ENCODE measurements around the gene PPP1R12C. TPM values are rescaled to one million over a fixed set of nuclear protein-coding genes. Genes with fewer than 3 reads are reported as not detected.
"Not testable (repeated sequence)": the region's sequence is repeated elsewhere in the genome, so short reads cannot be mapped to it uniquely, and the experiment has no call there.

PPP1R12C gene
- total RNA-seq, 2 donors from 2014 or later, result 81.2 to 135 TPM

DNA sequence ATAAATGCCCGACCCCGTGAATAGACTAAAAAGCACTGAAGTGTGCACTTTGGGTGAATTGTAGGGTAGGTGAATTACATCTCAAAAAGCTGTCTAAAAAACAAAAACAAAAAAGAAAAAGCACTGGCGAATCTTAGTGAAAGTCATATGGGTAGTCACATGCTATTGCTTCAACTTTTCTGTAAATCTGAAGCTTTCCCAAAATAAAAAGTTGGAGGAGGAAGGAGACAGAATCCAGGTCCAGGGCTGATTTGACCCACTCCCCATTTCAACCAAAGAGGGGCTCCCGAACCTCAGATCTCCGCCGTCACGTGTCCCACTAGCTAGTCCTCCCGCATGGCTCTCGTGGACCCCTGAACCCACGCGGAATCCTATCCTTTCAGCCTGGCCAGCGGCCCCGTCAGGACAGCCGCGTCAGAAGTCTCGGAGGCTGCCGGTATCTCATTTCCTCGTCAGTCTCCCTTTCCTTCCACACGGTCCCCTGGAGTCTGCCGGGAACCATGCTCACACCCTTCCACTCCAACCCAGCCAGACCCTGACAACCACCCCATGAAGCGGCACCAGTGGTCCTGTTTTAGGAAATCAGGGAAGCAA lies 6.1 kb downstream of the PPP1R12C start:
- no peak overlapping the region for H3K27ac ChIP-seq
- intact Hi-C loops (cut with DNase I), result no loop called here
- ATAC-seq (no peak), DNase-seq (no peak)
- H3K4me3 ChIP-seq, result no peak overlapping the region
- H3K9me3 ChIP-seq, result no peaks in the 10 kb centered on the region
- WGBS, 2 donors, result 80 to 83% methylated on average over 20 to 21 of the region's 21 CpGs
- TF ChIP-seq, protein P1, sequence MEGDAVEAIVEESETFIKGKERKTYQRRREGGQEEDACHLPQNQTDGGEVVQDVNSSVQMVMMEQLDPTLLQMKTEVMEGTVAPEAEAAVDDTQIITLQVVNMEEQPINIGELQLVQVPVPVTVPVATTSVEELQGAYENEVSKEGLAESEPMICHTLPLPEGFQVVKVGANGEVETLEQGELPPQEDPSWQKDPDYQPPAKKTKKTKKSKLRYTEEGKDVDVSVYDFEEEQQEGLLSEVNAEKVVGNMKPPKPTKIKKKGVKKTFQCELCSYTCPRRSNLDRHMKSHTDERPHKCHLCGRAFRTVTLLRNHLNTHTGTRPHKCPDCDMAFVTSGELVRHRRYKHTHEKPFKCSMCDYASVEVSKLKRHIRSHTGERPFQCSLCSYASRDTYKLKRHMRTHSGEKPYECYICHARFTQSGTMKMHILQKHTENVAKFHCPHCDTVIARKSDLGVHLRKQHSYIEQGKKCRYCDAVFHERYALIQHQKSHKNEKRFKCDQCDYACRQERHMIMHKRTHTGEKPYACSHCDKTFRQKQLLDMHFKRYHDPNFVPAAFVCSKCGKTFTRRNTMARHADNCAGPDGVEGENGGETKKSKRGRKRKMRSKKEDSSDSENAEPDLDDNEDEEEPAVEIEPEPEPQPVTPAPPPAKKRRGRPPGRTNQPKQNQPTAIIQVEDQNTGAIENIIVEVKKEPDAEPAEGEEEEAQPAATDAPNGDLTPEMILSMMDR (IDR thresholded peaks at IDR 0.05), result no peak
- no peak for TF ChIP-seq POLR2A (IDR thresholded peaks at IDR 0.05)
- H3K27me3 ChIP-seq, result no peaks in the 10 kb centered on the region
- H3K36me3 ChIP-seq (replicated peaks in 1 of 2; ENCODE audit: insufficient read depth in 1 of 2, low read depth in 2 of 2), result no peaks in the 10 kb centered on the region
- peaks cover 36% of the 10 kb centered on the region for H3K4me1 ChIP-seq

DNA sequence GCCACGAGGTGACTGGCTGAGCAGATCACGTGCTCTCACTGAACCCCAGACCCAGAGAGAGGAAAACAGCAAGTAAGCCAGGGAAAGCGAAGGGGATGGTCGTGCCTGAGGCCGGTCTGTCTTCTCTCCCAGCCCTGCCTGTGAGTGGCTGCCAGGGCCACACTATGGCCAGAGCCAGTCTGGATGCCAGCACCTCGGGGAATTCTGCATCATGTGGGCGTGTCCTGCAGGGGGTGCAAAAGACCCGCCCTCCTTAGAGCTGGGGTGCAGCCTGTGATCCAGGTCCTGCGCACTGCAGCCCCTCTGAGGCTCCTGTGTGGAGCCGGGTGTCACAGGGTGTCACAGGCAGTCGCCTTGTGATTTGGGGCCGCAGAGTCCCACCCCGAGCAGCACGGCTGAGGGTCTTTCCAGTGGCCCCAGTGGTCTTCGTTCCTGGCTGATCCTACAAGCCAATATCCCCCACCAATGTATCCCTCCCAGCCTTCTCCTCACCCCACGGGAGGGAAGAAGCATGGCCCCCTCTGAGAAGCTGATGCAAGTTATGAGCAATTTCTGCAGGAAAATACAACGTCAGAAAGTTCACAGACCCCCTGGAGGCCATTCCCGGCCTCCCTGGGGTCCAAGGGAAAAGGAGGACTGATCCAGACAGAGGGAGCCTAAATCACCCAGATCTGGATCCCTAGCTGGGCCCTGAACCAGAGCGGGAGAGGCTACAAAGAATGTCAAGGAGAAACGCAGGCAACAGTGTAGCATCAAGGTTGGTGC lies 7.7 kb downstream of the PPP1R12C start:
- no peaks in the 10 kb centered on the region for H3K9me3 ChIP-seq
- H3K27me3 ChIP-seq, result no peaks in the 10 kb centered on the region
- ATAC-seq (no peak), DNase-seq (no peak)
- WGBS, 2 donors, result 80 to 96% methylated on average over 5 to 20 of the region's 20 CpGs
- intact Hi-C loops (cut with DNase I), result no loop called here
- H3K4me1 ChIP-seq, result peaks cover 20% of the 10 kb centered on the region
- no peaks in the 10 kb centered on the region for H3K36me3 ChIP-seq (replicated peaks in 1 of 2; ENCODE audit: insufficient read depth in 1 of 2, low read depth in 2 of 2)
- no peak for TF ChIP-seq POLR2A (IDR thresholded peaks at IDR 0.05)
- TF ChIP-seq, protein P1 (IDR thresholded peaks at IDR 0.05), result no peak
- no peak overlapping the region for H3K4me3 ChIP-seq
- no peak overlapping the region for H3K27ac ChIP-seq

DNA sequence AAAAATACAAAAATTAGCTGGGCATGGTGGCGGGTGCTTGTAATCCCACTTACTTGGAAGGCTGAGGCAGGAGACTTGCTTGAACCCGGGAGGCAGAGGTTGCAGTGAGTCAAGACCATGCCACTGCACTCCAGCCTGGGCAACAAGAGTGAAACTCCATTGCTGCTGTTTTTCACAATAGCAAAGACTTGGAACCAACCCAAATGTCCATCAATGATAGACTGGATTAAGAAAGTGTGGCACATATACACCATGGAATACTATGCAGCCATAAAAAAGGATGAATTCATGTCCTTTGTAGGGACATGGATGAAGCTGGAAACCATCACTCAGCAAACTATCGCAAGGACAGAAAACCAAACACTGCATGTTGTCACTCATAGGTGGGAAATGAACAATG lies 10.2 kb downstream of the PPP1R12C start:
- DNase-seq; ATAC-seq; H3K4me3 ChIP-seq; intact Hi-C loops (cut with DNase I); H3K27ac ChIP-seq; H3K27me3 ChIP-seq; H3K36me3 ChIP-seq (replicated peaks in 1 of 2; ENCODE audit: insufficient read depth in 1 of 2, low read depth in 2 of 2); H3K4me1 ChIP-seq; H3K9me3 ChIP-seq: not testable (repeated sequence)
- 95 to 100% methylated on average over 3 of the region's 3 CpGs for WGBS, 2 donors

DNA sequence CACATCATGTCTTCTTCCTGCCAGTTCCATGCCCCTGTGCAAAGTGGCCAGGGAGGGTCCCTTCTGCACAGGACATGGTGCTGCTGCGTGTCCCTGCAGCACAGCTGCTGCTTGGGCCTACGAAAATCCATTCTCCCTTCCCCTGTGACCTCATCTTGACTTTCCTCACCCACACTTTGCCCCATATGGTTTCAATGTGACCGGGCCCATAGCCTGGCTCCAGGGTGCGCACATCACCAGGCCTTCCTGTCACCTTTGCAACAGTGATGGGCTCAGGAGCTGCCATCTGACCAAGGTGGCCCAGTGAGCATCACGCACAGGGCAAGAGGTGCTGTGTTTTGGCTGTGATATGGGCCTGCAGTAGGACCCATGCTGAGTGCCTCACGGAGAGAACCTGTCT lies 10.8 kb downstream of the PPP1R12C start:
- H3K9me3 ChIP-seq, result no peaks in the 10 kb centered on the region
- DNase-seq (no peak), ATAC-seq (no peak)
- TF ChIP-seq, protein P1 (IDR thresholded peaks at IDR 0.05), result no peak
- TF ChIP-seq POLR2A (IDR thresholded peaks at IDR 0.05), result no peak
- peaks cover 0 to 6% of the 10 kb centered on the region in 2 donors for H3K36me3 ChIP-seq (replicated peaks in 1 of 2; ENCODE audit: insufficient read depth in 1 of 2, low read depth in 2 of 2)
- H3K4me3 ChIP-seq, result no peak overlapping the region
- H3K27ac ChIP-seq, result no peak overlapping the region
- H3K4me1 ChIP-seq, result no peaks in the 10 kb centered on the region
- 87 to 95% methylated on average over 4 to 6 of the region's 6 CpGs for WGBS, 2 donors
- intact Hi-C loops (cut with DNase I), result no loop called here
- H3K27me3 ChIP-seq, result no peaks in the 10 kb centered on the region

DNA sequence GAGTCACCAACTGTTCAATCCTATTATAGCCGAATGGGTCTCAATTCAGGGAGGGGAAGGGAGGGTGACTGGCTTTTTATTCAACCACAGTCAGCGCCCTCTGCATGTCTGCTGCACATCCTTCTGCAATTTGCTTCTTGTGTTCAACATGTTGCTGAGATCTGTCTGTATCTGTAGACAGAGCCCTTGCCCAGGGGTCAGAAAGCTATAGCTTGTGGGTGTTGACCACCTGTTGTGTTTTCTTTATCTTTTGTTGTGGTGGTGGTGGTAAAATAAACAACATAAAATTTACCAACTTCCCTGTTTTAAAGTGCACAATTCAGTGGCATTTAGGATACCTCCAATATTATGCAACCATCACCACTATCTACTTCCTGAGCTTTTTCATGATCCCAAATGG lies 12.2 kb downstream of the PPP1R12C start:
- WGBS, 2 donors, result 82% methylated on average over 2 of the region's 2 CpGs
- Histone ChIP-seq H3K9me3 (no peaks in the 10 kb centered on the region), H3K27me3 (no peaks in the 10 kb centered on the region), H3K4me1 (no peaks in the 10 kb centered on the region), H3K36me3 (replicated peaks in 1 of 2; ENCODE audit: insufficient read depth in 1 of 2, low read depth in 2 of 2) (peaks cover 0 to 6% of the 10 kb centered on the region in 2 donors), H3K27ac (no peak overlapping the region), H3K4me3 (no peak overlapping the region)
- no peak for ATAC-seq
- TF ChIP-seq POLR2A (IDR thresholded peaks at IDR 0.05), result no peak
- TF ChIP-seq, protein P1 (IDR thresholded peaks at IDR 0.05), result no peak
- no peak for DNase-seq
- intact Hi-C loops (cut with DNase I), result no loop called here

Measured in body of pancreas (tissue), 4 donors.